DMS53 treated with DMSO at 0.1 percent for 48 hours (cell line): ENCODE measurements around the gene ZEB1.
A peak's percentile ranks its signal among the peaks of the same experiment; 100 is the strongest.

Experiments
- DNase-seq: peaks from one replicate; lab custom pipeline; 2025; ENCODE audit not compliant: unreplicated experiment; lab: John Stamatoyannopoulos, UW

Gene ZEB1

GRCh38 chr10:31318854-31319601, at the start of gene ZEB1:
Gene ZEB1, plus strand, starts transcription at chr10:31319216. Its CDS starts 19 bp downstream, at chr10:31319235.
- peak; percentile 77 for DNase-seq

GRCh38 chr10:31270954-31271353, 48.1 kb upstream of the ZEB1 start:
- DNase-seq = no peak

GRCh38 chr10:31272841-31273240, 46.2 kb upstream of the ZEB1 start:
- DNase-seq = no peak

- no peak for DNase-seq
Measured at GRCh38 chr10:31273789-31274188, 45.2 kb upstream of the ZEB1 start.

- DNase-seq = no peak
Measured at GRCh38 chr10:31274310-31274709, 44.7 kb upstream of the ZEB1 start.

- no peak for DNase-seq
Measured at GRCh38 chr10:31278279-31278941, 40.6 kb upstream of the ZEB1 start.

GRCh38 chr10:31280972-31281371, 38.0 kb upstream of the ZEB1 start:
- no peak for DNase-seq

GRCh38 chr10:31288001-31288400, 31.0 kb upstream of the ZEB1 start:
- DNase-seq = no peak

- DNase-seq = no peak
Measured at GRCh38 chr10:31288962-31289361, 30.1 kb upstream of the ZEB1 start.

GRCh38 chr10:31290386-31290785, 28.6 kb upstream of the ZEB1 start:
- no peak for DNase-seq

GRCh38 chr10:31291123-31291522, 27.9 kb upstream of the ZEB1 start:
- no peak for DNase-seq

- DNase-seq = no peak
Measured at GRCh38 chr10:31294558-31294957, 24.5 kb upstream of the ZEB1 start.

GRCh38 chr10:31296754-31297153, 22.3 kb upstream of the ZEB1 start:
- DNase-seq = no peak

- peak; percentile 60 for DNase-seq
Measured at GRCh38 chr10:31299119-31299518, 19.9 kb upstream of the ZEB1 start.

GRCh38 chr10:31303212-31303611, 15.8 kb upstream of the ZEB1 start:
- DNase-seq = no peak

- DNase-seq = no peak
Measured at GRCh38 chr10:31304291-31304970, 14.6 kb upstream of the ZEB1 start.

GRCh38 chr10:31313396-31313795, 5.6 kb upstream of the ZEB1 start:
- no peak for DNase-seq

GRCh38 chr10:31314256-31315150, 4.5 kb upstream of the ZEB1 start:
- no peak for DNase-seq

- no peak for DNase-seq
Measured at GRCh38 chr10:31315453-31315852, 3.6 kb upstream of the ZEB1 start.

- no peak for DNase-seq
Measured at GRCh38 chr10:31317171-31317570, 1.8 kb upstream of the ZEB1 start.
